HFF-Myc (cell line): ENCODE data around the gene BTBD7.

ENCODE experiments used
- DNase-seq: peaks from one replicate; pipeline ENCODE4 v3.0.0-alpha.2; 2011; ENCODE audit warnings: low read depth; ENCODE audit errors: extremely low read depth
- H3K4me3 ChIP-seq: replicated peaks from 2 replicates; pipeline ENCODE4 v1.5.1; 2011; ENCODE audit warnings: low read depth, mild to moderate bottlenecking, control low read depth, low read length
- TF ChIP-seq, protein P1 (sequence below): IDR thresholded peaks from 2 replicates; pipeline ENCODE4 v1.5.1; 2012; ENCODE audit warnings: mild to moderate bottlenecking, low read depth, low read length, control low read depth; ENCODE audit errors: missing control alignments

BTBD7 gene

DNA sequence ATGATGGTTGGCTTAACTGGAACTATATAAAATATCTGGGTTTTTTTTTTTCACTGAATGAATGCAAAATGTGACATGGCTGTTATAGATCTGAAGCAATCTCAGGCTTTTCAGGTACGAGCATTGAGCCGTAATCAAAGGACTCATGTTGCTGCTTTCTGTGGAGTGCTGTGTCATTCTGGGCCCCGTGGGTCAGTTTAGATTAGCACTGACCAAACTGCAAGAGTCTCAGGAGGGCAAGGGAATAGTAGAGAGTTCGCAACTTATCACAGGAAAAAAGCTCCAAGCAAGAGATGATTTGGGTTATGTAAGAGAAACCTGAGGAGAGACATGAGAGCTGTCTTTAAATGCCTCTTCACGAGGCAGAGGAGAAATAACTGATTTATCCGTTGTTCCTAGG lies 66.7 kb downstream of the BTBD7 start:
- TF ChIP-seq, protein P1, sequence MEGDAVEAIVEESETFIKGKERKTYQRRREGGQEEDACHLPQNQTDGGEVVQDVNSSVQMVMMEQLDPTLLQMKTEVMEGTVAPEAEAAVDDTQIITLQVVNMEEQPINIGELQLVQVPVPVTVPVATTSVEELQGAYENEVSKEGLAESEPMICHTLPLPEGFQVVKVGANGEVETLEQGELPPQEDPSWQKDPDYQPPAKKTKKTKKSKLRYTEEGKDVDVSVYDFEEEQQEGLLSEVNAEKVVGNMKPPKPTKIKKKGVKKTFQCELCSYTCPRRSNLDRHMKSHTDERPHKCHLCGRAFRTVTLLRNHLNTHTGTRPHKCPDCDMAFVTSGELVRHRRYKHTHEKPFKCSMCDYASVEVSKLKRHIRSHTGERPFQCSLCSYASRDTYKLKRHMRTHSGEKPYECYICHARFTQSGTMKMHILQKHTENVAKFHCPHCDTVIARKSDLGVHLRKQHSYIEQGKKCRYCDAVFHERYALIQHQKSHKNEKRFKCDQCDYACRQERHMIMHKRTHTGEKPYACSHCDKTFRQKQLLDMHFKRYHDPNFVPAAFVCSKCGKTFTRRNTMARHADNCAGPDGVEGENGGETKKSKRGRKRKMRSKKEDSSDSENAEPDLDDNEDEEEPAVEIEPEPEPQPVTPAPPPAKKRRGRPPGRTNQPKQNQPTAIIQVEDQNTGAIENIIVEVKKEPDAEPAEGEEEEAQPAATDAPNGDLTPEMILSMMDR: no peak
- DNase-seq: no peak
- H3K4me3 ChIP-seq: no peak overlapping the region

DNA sequence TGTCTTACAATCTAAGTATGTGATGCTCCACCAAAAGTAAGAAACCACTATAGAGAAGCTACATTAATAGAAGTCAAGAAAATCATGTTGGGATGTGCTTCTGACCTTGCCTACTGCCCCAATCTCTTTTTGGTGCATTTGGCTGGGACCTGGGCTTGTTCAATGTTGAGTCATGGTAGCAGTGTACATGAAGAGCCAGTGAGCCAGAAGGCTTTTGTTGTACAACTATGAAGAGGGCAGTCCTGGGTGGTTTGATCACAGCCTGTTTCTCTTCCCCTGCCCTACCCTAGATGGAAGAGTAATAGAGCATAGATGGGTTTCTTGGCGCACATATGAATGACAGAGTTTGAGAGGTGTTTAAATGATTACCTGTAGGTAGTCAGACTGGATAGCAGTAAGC lies 69.4 kb downstream of the BTBD7 start:
- TF ChIP-seq, protein P1: no peak
- no peak for DNase-seq
- H3K4me3 ChIP-seq: no peak overlapping the region

DNA sequence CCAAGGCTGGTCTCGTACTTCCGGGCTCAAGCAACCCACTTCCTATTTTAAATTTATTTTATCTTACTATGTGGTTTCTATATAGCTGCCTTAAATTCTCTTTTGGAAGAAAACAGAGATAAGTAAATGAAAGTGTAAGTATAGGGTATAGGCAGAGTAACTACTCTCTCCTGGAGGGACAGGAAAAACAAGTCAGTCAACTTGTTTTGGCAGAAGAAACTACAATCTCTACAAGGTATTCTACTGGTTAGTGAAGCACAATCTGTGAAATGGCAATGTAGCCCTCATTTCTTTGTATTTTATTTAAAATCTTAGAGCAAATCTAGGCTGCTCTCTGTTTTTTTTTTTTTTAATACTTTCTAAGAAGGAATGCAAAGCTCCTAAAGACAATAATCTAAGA lies 70.4 kb downstream of the BTBD7 start:
- no peak for DNase-seq
- TF ChIP-seq, protein P1: no peak
- no peak overlapping the region for H3K4me3 ChIP-seq

DNA sequence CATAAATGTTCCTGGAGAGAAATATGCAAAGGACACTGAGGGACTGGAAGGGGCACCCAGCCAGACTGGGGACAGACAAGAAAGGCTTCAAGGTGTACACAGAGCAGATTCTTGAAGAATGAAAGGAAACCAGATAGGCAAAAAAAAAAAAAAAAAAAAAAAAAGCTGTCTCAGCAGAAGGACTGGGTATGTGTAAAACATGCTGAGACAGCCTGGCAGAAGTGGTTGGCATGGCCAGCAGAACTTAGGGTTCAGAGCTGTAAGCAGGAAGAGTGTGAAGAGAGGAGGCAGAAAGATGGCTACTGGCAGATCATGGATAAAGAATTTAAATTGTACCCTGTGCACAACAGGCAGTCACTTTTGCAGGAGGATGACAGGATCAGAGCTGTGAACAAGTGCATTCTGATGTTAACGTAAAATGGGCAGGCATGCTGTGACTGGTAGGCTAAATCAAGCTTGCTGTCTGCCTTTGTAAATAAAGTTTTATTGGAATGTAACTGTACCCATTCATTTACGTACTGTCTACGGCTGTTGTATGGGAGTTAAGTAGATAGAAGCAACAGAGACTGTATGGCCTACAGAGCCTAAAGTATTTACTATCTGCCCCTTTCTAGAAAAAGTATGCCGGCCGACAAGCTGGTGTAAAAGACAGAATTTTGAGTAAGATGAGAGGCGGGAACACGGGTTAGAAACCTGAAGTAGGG lies 83.6 kb downstream of the BTBD7 start:
- TF ChIP-seq, protein P1: no peak
- no peak overlapping the region for H3K4me3 ChIP-seq
- no peak for DNase-seq

DNA sequence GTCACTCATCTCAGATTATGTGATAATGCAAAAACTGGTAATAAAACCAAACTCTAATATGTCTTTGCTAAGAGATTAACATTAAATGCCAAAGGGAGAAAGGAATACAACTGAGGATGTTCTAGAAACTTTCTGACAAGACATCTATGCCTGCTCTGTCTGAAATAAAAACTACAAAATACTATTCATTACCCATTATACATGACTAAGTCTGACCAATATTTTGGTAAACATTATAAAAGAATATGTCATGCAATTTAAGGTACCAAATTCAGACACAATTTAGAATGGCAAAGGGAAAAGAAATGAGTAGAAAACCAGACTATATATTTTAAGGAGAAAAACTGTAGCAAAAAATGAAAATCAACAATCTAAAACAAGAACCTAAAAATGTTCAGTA lies 86.3 kb downstream of the BTBD7 start:
- H3K4me3 ChIP-seq: no peak overlapping the region
- no peak for DNase-seq
- TF ChIP-seq, protein P1: no peak

DNA sequence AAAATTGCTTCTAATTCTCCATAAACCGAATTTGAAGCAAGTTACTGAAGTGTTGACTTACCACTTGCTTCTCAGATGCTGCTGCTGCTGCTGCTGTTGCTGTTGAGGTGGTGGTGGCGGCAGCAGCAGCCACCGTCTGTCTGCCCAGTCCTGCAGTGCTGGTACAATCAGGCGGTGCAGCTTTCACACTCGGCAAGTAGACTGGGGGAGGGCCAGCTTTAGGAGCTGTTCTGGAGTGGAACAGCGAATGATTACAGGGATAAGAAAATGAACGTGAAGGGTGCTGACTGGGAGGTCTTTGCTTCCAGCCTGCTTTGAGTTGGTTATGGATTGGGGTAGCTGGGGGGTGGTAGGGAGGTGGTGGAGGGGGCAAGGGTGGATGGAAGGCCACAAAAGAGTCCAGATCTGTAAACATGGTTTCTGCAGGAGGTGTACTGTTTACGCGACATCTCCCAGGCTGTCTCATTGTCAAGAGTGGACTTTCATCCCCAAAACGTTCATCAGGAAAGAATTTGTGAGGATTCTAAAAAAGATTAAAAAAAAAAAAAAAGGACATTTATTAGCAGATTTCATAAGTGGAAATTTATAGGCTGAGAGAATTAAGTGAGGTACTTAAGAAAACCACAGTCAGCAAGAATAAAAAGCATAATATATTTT lies 86.9 kb downstream of the BTBD7 start:
- TF ChIP-seq, protein P1: no peak
- no peak overlapping the region for H3K4me3 ChIP-seq
- no peak for DNase-seq
